HepG2 (cell line): ENCODE data around the gene TRPC3.

Experiments used
- YEATS2 ChIP-seq: sonication (generic); formaldehyde crosslinking; IDR thresholded peaks from 2 replicates; pipeline ENCODE4 v1.4.0; 2020; ENCODE audit warnings: missing genetic modification reagents, borderline replicate concordance
- TF ChIP-seq, protein P1 (sequence below): IDR thresholded peaks from 2 replicates; pipeline ENCODE4 v1.6.1; 2012; ENCODE audit warnings: inconsistent platforms

DNA sequence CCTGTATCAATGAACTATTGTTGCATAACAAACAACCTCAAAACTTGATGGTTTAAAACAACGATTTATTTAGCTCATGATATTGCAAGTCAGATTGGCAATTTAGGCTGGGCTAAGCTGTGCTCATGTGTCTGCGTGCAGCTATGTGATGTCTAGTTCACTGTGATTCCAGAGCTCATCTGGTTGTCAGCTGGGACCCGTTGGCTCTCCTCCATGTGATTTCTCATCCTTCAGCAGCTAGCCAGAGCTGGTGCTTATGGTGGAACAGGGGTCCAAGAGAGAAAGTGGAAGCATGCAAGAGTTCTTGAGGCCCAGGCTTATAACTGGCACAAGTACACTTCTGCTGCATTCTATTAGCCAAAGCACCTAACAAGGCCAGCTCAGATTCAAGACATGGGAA lies 28.8 kb upstream of the TRPC3 start:
- no peak for TF ChIP-seq YEATS2 (CRISPR knock-in tag)
- TF ChIP-seq, protein P1, sequence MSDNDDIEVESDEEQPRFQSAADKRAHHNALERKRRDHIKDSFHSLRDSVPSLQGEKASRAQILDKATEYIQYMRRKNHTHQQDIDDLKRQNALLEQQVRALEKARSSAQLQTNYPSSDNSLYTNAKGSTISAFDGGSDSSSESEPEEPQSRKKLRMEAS: no peak
